Loucy (cell line): ENCODE results near the gene TUT4.

Experiments
- H2AFZ ChIP-seq: fragments of 200-600 bp; sonication (generic); 2 replicates; pipeline ENCODE4 v1.6.0; 2016; ENCODE audit warnings: antibody characterized with exemption, mild to moderate bottlenecking, low read length, moderate library complexity
- H3F3A ChIP-seq: fragments of 200-600 bp; 2 replicates; pipeline ENCODE4 v1.6.0; 2016; ENCODE audit warnings: antibody characterized with exemption, low read depth, mild to moderate bottlenecking
- H3K27me3 ChIP-seq: fragments of 200-600 bp; sonication (generic); 2 replicates; pipeline ENCODE4 v1.6.1; 2014; ENCODE audit warnings: low read length, mild to moderate bottlenecking; ENCODE audit not compliant: insufficient read depth, poor library complexity, severe bottlenecking
- H3K36me3 ChIP-seq: fragments of 200-600 bp; sonication (generic); 2 replicates; pipeline ENCODE4 v1.6.1; 2016; ENCODE audit warnings: low read length; ENCODE audit not compliant: insufficient read depth
- H3K4me1 ChIP-seq: fragments of 200-600 bp; sonication (generic); 2 replicates; pipeline ENCODE4 v1.5.1; 2014; ENCODE audit warnings: low read length, mild to moderate bottlenecking; ENCODE audit not compliant: insufficient read depth, poor library complexity, severe bottlenecking
- H3K4me2 ChIP-seq: fragments of 200-600 bp; sonication (generic); 2 replicates; pipeline ENCODE4 v1.6.0; 2014; ENCODE audit warnings: antibody characterized with exemption, low read length, low read depth, mild to moderate bottlenecking; ENCODE audit not compliant: poor library complexity, severe bottlenecking
- H3K4me3 ChIP-seq: fragments of 200-600 bp; sonication (generic); 2 replicates; pipeline ENCODE4 v1.5.1; 2014; ENCODE audit warnings: low read length, mild to moderate bottlenecking, mixed read lengths; ENCODE audit not compliant: poor library complexity, severe bottlenecking
- H3K79me2 ChIP-seq: fragments of 200-600 bp; sonication (generic); 2 replicates; pipeline ENCODE4 v1.6.1; 2014; ENCODE audit warnings: low read length; ENCODE audit not compliant: insufficient read depth
- H3K9ac ChIP-seq: fragments of 200-600 bp; sonication (generic); 2 replicates; pipeline ENCODE4 v1.6.0; 2014; ENCODE audit warnings: mild to moderate bottlenecking, low read depth, low read length, moderate library complexity; ENCODE audit not compliant: poor library complexity, severe bottlenecking
- H3K9me2 ChIP-seq: fragments of 200-600 bp; sonication (generic); replicated peaks from 2 replicates; pipeline ENCODE4 v1.6.1; 2016; ENCODE audit warnings: low read depth, low read length, mixed read lengths
- H3K9me3 ChIP-seq: fragments of 200-600 bp; sonication (generic); 2 replicates; pipeline ENCODE4 v1.6.1; 2014; ENCODE audit warnings: mild to moderate bottlenecking, antibody characterized with exemption, low read length, low read depth; ENCODE audit not compliant: insufficient read depth
- H4K20me1 ChIP-seq: fragments of 200-600 bp; sonication (generic); 2 replicates; pipeline ENCODE4 v1.6.0; 2014; ENCODE audit warnings: antibody characterized with exemption, low read length, mild to moderate bottlenecking; ENCODE audit not compliant: insufficient read depth, poor library complexity, severe bottlenecking
- EZH2phosphoT487 ChIP-seq: fragments of 200-600 bp; IDR thresholded peaks from 2 replicates; pipeline ENCODE4 v1.6.1; 2018; ENCODE audit warnings: antibody characterized with exemption, mild to moderate bottlenecking, moderate library complexity, borderline replicate concordance
- TF ChIP-seq, protein P1 (sequence below): fragments of 200-600 bp; sonication (generic); conservative IDR thresholded peaks from 2 replicates; pipeline ENCODE4 v1.5.1; 2014; ENCODE audit warnings: mild to moderate bottlenecking, antibody characterized with exemption, low read length

The TUT4 gene

DNA sequence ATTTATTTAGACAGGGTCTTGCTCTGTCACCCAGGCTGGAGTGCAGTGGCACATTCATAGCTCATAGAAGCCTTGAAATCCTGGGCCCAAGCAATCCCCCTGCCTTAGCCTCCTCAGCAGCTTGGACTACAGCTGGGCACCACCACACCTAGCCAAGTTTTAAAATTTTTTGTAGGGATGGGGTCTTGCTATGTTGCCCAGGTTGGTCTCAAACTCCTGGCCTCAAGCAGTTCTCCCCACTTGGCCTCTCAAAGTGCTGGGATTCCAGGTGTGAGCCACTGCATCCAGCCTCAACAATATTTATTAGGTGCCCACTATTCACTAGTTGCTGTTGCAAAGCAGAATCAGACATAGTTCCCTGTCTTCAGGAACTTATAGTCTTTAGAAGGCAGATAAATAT, 35.1 kb upstream of the TUT4 start:
- H3K4me2 ChIP-seq: no peak overlapping the region
- no peaks in the 10 kb centered on the region for H3K36me3 ChIP-seq
- H3K79me2 ChIP-seq: no peaks in the 10 kb centered on the region
- no peaks in the 10 kb centered on the region for H3K9me3 ChIP-seq
- no peaks in the 10 kb centered on the region for H3K9me2 ChIP-seq
- H3K27me3 ChIP-seq: no peaks in the 10 kb centered on the region
- H3K9ac ChIP-seq: no peak overlapping the region
- no peak for TF ChIP-seq EZH2phosphoT487
- TF ChIP-seq, protein P1, sequence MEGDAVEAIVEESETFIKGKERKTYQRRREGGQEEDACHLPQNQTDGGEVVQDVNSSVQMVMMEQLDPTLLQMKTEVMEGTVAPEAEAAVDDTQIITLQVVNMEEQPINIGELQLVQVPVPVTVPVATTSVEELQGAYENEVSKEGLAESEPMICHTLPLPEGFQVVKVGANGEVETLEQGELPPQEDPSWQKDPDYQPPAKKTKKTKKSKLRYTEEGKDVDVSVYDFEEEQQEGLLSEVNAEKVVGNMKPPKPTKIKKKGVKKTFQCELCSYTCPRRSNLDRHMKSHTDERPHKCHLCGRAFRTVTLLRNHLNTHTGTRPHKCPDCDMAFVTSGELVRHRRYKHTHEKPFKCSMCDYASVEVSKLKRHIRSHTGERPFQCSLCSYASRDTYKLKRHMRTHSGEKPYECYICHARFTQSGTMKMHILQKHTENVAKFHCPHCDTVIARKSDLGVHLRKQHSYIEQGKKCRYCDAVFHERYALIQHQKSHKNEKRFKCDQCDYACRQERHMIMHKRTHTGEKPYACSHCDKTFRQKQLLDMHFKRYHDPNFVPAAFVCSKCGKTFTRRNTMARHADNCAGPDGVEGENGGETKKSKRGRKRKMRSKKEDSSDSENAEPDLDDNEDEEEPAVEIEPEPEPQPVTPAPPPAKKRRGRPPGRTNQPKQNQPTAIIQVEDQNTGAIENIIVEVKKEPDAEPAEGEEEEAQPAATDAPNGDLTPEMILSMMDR: no peak
- H3F3A ChIP-seq: no peaks in the 10 kb centered on the region
- H3K4me1 ChIP-seq: no peaks in the 10 kb centered on the region
- H2AFZ ChIP-seq: no peak overlapping the region
- no peaks in the 10 kb centered on the region for H4K20me1 ChIP-seq
- no peak overlapping the region for H3K4me3 ChIP-seq

DNA sequence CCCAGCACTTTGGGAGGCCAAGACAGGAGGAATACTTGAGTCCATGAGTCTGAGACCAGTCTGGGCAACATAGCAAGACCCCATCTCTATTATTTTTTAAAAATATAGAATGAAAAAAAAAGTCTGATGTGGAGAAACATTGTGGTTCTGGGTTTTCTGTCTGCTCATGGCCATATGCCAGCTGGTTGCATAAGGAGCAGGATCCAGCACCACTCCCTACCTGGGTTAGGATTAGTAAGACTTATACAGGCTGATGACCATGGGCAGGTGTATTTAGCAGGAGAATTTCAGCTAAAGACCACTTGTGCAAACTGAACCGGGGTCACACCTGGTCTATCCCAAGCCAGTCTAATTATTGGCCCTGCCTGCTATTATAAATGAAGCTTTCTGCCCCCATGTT, 32.6 kb upstream of the TUT4 start:
- Histone ChIP-seq H3K79me2 (no peaks in the 10 kb centered on the region), H3K4me1 (no peaks in the 10 kb centered on the region), H3K4me2 (no peak overlapping the region), H3K9ac (no peak overlapping the region), H3K36me3 (no peaks in the 10 kb centered on the region), H3K9me3 (no peaks in the 10 kb centered on the region), H3K4me3 (no peak overlapping the region), H3K27me3 (no peaks in the 10 kb centered on the region), H4K20me1 (no peaks in the 10 kb centered on the region), H3F3A (no peaks in the 10 kb centered on the region), H3K9me2 (no peaks in the 10 kb centered on the region), H2AFZ (no peak overlapping the region)
- no peak for TF ChIP-seq EZH2phosphoT487
- TF ChIP-seq, protein P1: no peak

DNA sequence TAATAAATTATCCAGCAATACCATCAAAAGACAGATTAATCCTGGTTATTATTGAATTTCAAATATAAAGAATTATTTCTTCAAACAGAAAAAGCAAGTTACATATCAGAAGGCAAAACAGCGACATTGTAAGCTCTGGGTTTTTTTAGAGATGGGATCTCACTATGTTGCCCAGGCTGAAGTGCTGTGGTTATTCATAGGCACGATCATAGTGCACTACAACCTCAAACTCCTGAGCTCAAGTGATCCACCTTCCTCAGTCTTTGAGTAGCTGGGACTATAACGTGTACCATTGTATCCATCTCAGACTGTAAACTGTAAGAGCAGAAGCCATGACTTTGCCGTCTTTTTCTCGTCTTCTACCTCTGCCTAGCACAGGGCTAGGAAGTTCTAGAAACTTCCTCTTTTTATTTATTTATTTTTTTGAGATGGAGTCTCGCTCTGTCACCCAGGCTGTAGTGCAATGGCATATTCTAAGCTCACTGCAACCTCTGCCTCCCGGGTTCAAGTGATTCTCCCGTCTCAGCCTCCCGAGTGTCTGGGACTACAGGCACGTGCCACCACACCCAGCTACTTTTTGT, 29.3 kb upstream of the TUT4 start:
- Histone ChIP-seq H3K79me2 (no peaks in the 10 kb centered on the region), H3K4me1 (peaks cover 6% of the 10 kb centered on the region), H3K9ac (no peak overlapping the region), H3K4me3 (no peak overlapping the region), H3K27me3 (no peaks in the 10 kb centered on the region), H3K4me2 (no peak overlapping the region), H2AFZ (no peak overlapping the region), H3F3A (peaks cover 5% of the 10 kb centered on the region; the same call in 1 of the 2 replicates), H3K9me3 (no peaks in the 10 kb centered on the region), H4K20me1 (no peaks in the 10 kb centered on the region), H3K36me3 (no peaks in the 10 kb centered on the region), H3K9me2 (no peaks in the 10 kb centered on the region)
- no peak for TF ChIP-seq EZH2phosphoT487
- TF ChIP-seq, protein P1: no peak
